AML-193 (cell line): ENCODE results near the gene ZDHHC7.
"Not testable (repeated sequence)": the region's sequence is repeated elsewhere in the genome, so short reads cannot be mapped to it uniquely, and the experiment has no call there.

ENCODE experiments used
- DNase-seq, 2 experiments: peaks; one replicate each; lab custom pipeline; 2025; lab: John Stamatoyannopoulos, UW

The ZDHHC7 gene

DNA sequence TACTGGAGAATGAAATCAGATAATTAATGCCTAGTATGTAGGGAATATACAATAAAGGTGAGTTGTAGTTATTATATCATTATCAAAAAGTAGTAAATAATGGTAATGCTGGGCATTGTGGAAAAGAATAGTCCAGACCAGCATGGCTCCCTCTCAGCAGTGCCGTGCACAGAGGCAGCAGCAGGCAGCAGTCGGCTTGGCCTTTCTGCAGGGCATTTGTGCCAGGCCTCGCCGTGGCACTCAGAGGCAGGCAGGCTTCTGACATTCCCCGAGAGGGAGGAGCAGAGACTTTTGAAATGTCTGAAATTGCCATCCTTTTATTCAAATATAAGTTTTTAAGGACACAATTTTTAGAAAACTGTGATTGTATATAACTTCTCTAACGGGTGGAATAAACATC lies 31.3 kb upstream of the ZDHHC7 start:
- no peak for DNase-seq

DNA sequence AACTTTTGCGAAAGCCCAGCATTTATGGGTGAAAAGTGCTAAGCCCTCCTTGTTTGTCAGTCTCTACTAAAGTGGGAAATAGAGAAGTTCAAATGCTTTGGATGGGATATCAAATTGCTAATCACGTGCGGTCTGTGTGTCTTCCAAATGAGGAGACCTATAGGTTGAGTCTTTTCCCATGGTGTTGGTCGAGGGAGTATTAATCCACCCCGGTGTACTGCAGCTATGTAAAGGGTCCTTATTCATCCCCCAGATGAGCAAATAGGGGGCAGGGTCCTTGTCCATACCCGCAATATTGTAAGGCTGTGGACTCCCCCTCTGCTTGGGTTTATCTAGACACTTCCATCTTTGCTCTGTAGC lies 30.8 kb upstream of the ZDHHC7 start:
- DNase-seq = no peak

DNA sequence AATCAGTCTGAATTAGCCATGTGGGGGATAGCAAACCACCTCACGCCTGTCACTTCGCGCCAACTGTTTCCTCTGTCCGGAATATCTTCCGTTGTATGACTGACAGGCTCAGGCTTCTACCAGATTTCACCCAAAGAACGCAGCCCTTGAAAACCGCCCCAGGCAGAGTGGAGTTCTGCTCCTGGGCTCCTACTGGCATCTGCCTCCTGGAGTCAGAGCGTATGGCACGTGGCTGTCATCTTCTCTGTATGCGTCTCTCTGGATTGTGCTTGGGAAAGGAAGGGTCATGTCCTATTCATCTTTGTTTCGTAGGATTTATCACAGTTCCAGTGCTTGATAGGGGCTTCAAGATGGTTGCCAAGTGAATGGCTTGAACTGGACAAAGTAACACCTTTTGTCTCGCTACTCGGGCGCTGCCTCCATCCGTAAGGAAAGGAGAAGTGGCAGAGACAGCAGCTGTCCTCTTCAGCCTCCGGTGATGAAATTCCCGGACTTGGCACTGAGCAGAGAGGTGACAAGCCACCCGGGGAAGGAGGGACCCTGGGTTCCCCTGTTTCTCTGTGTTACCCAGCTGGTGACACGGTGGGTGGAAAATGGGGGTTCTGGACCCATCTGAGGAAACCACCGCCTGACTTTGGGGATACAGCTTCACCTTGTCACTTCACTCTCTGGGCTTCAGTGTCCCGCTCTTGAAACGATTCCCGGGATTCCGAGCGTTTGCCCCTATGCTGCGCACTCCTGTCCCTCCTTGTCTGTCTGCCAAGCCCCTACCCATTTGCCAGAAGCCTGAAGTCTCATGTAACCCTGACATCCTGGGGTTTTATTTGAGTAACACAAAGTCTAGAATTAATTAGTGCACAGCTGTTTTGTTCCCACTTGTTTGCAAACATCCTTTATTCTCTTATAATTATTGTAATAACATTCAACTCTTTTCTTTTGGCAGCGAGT lies 30.2 kb upstream of the ZDHHC7 start:
- DNase-seq = no peak

DNA sequence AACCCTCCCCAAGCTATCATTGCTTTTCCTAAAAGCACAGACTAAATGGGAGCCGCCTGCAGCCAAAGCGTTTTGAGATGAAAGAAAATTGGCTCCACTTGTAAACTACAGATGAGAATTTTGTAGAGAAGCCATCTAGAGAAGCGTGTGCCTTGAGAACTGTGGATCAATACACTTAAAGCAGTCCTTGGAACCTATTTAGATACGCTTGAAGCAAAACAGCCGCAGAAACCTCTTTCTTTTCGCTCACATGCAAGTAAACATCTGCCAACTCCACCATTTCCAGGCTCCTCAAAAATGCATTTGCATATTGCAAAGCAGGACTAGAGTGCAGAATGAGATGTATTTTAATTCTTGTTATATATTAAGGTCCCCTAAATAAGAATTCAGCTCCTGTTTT lies 29.4 kb upstream of the ZDHHC7 start:
- no peak for DNase-seq

DNA sequence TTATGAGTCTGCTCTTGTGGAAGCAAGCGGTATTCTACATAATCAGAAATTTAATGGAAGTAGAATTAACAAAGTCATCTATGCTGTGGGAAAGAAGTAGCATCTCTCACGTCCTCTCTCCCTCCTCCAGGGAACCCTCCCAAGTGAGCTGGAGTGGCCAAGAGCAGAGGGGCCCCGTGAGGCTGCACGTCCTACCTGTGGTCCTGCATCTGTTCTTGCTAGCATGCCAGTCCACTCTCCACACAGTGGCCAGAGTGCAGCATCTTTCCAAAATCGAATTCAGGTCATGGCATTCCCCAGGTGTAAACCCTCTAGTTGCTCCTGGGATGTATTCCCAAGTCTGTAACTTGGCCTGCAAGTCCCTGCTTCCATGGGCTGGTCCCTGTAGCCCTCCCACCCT lies 26.4 kb upstream of the ZDHHC7 start:
- no peak for DNase-seq

DNA sequence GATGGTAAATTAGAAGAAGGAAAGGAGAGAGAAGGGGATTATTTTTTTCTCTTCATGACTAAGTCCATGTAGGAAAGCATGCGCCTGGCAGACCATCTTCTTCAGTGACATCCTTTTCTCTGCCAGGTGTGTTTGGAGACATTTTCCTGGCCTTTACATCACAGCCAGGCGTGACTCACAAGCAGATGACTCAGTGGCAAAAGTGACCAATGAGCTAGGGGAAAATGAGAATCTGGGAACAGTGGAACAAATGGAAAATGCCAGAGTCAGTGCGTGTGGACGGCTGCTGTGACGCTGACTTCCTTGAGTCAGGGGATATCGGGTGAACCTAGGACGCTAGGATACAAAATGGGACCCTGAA lies 25.7 kb upstream of the ZDHHC7 start:
- no peak for DNase-seq

DNA sequence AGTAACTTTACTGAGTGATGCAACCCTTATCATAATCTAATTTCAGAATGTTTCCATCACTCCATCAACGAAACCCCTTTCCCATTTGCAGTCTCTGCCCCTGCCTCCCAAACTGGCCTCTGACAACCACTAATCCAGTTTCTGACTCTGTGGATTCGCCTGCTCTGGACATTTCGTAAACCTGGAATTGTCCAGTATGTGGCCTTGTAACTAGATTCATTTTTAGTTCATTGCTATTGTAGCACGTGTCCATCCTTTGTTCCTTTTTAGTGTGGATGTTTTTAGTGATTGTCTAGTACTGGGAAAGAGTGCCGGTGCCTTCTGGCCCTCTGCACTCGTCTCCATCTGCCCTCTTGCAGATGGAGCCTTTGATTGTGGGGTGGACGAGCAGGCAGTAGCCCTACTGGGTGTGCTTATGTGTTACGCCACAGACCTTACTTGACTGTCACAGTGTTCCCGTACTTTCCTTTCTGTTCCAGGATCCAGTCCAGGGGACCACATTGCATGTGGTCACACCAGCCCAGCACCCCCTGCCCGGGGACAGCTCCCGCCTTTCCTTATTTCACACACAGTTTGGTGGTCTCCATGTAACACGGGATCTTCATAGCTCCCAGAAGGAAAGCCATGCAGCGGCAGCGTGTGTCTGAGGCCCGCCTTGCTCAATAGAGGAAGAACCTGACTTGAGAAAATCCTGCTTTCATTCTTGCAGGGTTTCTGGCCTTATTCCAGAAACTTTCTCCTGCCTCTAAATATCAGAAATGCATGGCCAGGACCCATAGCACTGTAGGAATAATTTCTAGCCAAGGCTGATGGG lies 25.1 kb upstream of the ZDHHC7 start:
- no peak for DNase-seq

DNA sequence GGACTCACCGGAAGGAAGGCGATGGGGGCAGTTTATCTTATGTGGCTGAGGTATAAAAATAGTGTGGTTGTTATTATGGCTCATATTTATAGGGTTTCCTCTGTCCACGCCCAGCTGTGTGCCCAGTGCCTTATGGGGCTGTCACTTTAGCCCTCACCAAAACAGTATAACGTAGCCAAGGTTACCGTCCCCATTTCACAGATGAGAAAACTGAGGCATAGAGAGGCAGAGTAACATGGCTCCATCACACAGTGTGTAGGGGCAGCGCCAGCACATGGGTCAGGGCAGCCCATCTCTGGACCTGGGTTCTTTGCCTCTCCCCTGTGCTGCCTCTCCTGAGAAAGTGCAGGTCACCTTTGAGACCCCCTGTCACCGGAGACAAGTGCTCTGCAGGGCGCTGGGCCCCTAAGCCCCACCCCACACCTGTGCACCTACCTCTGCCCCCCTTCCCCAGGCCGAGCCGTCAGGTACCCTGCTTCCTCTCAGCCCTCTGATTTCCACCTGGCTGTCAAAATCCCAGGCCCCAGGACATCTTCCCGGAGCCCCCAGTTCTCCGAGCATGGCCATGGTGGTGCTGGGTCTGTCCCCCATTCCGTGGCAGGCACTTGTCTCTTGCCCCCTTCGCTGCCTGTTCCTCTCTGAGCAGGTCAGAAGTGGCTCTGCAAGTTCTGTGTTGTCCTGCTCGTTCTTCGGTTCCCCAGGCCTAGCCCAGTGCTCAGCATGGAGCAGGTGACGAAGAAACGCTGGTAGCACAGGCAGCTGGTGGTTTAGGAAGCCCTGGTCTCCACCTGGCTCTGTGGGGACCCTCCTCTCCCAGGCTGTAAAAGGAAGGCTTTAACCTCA lies 23.5 kb upstream of the ZDHHC7 start:
- no peak for DNase-seq

DNA sequence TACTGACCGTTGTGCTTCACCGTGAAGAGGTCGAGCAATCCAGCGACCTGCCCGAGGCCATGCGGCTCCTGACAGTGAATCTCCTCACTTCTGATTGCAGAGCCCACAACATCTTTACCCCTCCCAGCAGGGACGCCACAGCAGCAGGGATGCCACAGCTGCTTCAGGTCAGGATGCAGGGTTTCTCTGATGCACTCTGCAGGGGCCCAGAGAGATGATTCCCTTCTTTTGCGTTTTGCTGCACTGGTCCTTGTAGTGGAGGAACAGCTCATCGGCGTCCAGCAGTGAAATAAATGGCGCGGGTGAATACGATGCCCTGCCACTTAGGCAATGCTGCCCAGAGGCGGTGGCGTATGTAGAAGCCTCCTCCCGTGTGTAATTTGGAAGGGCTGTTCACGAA lies 21.8 kb upstream of the ZDHHC7 start:
- DNase-seq = no peak

DNA sequence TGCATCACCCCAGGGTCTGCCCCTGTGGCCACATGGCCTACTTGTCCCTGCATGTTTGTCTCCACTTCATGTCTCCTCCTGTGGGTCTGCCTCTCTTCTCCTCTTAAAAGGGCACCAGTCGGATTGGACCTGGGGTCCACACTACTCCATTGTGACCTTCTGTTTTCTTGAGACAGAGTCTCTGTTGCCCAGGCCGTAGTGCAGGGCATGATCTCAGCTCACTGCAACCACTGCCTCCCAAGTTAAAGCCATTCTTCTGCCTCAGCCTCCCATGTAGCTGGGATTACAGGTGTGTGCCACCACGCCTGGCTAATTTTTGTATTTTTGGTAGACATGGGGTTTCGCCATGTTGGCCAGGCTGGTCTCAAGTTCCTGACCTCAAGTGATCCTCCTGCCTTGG lies 20.9 kb upstream of the ZDHHC7 start:
- not testable (repeated sequence) for DNase-seq

DNA sequence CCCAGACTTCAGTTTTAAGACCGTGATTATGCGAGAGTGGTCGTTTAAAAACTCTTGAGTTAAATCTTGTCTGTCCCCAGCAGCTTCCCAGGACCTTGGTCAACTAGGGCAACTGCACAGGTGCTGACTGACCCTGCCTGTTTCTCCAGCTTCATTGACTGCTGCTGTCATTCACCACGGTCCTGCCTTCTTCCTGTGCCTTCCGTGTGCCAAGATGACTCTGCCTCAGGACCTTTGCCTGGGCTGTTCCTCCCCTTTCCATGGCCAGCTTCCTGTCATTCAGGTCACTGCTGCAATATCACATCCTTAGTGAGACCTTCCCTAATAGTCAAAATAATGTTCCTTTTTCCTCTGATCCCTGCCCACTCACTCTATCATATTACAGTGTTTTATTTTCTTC lies 20.1 kb upstream of the ZDHHC7 start:
- no peak for DNase-seq

DNA sequence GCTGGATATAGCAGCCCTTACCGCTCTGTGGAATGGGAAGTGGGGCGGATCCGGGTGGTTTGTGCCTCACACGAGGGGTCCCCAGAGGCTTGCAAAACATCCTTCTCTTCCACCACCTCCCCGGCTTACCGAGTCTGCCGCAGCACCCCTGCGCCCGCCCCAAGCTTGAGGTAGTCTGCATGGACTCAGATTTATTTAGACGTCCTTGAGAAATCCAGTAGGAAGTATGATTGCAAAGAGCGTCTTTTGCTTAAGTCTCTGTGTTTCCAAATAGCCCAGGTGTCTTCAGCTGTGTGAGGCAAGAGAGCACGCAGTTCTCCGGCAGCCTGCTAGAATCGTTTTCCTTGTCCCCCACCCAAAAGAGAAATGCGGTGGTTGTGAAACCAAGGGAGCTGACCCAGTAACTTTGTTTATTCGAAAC lies 18.7 kb upstream of the ZDHHC7 start:
- no peak for DNase-seq

DNA sequence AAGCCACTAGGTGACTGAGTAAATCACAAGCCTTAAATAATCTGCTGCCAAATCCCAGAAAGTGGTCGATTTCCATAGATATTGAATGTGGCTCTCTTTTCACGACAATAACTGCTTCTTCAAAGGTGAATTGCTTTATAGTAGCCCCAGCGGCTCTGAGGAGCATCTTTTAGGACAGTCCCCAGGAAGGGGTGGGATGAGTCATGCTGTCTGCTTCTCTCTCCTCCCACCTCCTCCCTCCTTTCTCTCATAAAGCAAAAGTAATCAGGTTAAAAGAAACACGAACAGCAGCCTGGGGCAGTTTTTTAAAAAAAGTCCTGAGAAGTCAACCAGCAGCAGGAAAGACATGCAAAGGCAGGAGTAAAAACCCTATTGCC lies 18.1 kb upstream of the ZDHHC7 start:
- DNase-seq = peak; percentile 5 to 6

DNA sequence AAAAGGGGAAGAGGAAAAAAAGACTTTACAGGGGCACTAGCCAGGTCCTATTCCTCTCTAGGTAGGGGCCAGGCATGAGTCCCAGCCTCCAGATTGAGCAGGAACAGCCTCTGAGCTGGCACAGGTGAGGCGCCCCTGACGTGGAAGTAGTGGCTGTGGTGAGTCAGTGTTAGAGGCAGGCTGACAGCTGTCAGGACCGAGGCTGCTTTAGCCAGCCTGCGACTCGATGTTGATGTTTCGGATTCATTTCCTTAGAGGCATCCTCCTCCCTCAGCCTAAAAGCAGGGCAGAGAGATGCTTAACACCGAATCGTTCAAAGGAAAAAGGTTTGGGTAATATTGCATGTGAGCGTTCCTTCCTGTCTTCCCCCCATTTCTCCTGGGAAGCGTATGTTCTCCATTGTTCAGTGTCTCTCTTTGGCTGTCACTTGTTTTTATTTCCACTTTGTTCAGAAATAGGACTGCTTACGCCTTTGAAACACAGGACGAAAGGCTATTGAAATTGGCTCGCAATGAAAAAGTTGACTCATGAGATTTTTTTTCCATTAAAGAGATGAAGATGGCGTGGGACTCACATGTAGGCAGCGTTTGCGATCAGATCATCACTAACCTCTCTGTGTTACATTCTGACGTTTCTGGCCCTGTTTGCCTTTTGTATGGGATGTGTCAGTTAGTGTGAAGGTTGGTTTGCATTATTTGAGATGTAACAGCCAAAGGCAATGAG lies 17.5 kb upstream of the ZDHHC7 start:
- no peak for DNase-seq

DNA sequence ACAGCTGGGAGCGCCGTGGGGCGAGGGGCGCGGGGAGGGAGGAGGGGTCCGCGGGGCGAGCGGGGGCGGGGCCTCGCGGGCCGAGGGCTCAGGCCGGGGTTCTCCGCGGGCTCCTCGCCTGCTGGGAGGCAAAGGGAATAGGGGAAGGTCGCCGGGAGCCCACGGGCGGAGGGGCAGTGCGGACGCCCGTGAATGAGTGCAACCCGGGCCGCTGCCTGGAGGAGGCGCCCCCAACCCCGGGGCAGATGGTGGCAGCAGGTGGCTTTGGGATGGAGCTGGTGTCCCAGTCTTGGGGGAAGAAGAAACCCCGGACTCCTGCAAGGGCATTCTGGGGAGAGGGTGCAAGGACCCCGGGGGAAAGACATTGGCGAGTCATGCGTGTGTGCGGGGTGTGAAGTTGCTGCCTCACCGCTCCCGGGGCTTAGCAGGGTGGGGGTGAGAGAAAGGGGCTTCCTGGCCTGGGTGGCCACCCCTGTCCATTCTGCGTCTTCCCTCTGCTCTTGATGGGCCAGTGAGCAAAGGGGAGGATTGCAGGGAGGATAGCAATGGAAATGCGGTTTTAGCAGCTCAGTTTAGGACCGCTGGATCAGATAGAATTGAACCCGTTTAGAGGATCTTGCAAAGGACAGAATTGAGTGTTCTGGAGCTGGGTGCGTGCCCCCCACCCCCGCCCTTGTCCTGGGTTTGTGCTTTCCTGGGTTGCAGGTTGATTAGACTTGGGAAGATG lies 16.8 kb upstream of the ZDHHC7 start:
- no peak for DNase-seq

DNA sequence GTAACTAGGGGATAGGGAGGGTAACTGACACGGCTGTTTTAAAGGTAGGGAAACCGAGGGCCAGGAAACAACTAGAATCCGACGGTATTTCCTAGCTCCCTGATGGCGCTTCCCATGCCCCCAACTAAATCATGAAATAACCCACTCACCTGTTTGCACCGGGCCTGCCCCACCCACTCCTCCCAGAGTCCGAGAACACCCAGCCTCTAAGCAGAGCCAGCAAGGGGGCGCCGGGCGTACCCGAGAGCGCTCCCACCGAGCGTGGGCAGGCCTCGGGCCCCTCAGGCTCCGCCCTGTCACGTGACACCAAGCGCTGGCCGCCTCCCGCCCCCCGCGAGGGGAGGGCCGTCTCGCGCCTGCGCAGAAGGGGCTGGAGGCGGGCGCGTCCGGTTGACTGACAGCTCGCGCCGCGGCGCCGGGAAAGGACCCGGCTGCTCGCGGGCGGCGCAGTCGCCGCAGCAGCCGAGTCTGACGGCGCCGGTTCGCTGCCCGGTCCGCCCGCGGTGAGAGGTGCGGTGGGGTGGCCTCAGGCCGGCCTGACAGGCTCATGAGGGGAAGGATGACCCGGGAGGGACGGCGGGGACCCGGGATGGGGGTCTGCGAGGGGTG lies 16.1 kb upstream of the ZDHHC7 start, which contains the start of gene KIAA0513:
TSS of gene KIAA0513 (plus strand) at position 447 of the 609 bp plus-strand sequence. CDS start 39,277 bp downstream, outside the sequence.
- DNase-seq = peak; percentile 76 to 78

DNA sequence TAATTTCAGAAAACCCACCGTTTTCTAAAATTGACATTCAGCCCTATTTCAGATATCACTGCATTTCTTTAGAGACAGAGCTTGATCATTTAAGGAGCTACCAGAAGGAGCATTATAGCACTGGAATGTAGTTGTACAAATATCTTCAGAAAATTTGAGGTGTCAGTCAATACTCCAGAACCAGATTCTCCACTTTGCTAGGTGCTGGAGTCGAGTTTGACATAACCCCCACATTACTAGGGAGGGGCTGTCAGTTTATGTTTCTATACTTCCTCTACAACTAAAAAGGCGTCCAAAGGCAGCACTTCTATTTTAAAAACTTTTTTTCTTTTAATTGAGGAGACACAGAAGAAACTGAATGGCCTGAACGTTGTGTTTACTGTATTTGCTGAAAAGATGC lies 15.4 kb upstream of the ZDHHC7 start:
- no peak for DNase-seq

DNA sequence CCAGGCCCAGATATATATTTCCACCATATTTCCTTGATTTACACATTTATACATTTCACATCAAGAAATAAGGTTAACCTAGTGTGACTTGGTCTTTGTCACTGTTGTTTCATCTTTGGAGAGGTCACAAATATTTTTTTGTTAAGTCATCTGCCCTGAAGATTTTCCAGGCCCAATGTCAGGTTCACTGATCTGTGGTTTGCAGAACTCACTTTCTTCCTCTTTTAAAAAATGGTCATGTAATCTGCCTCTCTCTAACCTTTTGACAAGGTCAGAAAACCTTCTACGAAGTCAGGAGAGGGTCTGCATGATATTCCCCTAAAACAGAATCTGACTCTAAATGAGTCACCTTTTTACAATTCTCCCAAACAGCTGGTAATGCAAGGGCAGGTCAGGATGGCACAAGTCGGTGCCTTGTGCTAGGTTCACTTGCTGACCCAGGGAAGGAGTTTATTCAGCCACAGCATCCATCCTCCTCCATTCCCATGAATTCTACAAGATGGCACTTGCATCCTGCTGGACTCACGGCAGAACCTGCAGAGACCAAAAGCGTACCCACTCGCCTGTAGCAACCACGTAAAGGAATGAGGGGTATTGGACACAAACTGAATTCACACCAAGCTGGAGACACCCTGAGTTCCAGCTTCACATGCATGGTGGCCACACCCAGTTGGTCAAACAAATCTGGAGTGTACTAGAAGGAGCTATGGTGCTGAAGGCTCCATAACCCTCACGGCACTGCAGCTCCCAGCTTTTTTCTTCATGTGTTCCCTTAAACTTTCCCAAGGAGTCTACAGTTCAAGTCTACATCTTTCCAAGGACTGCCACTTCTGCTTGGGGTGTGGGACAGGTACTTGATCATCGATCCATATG lies 14.7 kb upstream of the ZDHHC7 start:
- peak; percentile 81 to 83 for DNase-seq

DNA sequence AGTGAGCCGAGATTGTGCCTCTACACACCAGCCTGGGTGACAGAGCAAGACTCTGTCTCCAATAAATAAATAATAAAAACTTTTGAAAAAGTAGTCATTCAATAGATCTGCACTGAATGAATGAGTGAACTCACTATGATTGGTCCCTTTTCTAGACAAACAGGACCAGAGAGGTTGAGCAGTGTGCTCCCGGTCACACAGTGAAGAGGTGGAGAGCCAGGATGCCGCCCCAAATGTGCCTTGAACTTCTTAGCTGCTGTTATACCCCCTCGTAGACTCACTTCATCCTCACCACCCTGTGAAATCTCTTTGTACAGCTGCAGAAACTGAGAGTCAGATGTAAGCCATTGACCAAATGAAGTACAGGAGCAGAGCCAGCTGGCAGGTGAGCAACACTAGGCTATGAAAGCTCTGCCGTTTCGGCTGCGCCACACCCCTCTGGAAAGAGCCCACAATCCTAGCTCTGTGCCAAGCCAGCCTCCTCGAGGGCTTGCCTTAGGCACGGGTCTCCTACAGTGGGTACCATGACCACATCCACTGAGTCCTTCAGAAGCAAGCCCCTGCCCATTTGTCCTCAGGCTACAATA lies 8.4 kb upstream of the ZDHHC7 start:
- no peak for DNase-seq
